DMS 273 (cell line): ENCODE measurements around the gene CHPF.
A peak's percentile ranks its signal among the peaks of the same experiment; 100 is the strongest.

Experiments used
- DNase-seq: peaks from one replicate; lab custom pipeline; 2025; ENCODE audit not compliant: unreplicated experiment; lab: John Stamatoyannopoulos, UW

Gene CHPF, protein sequence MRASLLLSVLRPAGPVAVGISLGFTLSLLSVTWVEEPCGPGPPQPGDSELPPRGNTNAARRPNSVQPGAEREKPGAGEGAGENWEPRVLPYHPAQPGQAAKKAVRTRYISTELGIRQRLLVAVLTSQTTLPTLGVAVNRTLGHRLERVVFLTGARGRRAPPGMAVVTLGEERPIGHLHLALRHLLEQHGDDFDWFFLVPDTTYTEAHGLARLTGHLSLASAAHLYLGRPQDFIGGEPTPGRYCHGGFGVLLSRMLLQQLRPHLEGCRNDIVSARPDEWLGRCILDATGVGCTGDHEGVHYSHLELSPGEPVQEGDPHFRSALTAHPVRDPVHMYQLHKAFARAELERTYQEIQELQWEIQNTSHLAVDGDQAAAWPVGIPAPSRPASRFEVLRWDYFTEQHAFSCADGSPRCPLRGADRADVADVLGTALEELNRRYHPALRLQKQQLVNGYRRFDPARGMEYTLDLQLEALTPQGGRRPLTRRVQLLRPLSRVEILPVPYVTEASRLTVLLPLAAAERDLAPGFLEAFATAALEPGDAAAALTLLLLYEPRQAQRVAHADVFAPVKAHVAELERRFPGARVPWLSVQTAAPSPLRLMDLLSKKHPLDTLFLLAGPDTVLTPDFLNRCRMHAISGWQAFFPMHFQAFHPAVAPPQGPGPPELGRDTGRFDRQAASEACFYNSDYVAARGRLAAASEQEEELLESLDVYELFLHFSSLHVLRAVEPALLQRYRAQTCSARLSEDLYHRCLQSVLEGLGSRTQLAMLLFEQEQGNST

GRCh38 chr2:219543596-219544358 is at the start of gene CHPF, which contains the start of gene TMEM198:
TSS of gene CHPF (minus strand) at chr2:219543809. CDS start at chr2:219543538, 271 bp downstream.
TSS of gene TMEM198 (plus strand) at chr2:219544028. CDS start at chr2:219544728, 700 bp downstream.
- peak; percentile 99 for DNase-seq

- DNase-seq: no peak
Measured at GRCh38 chr2:219593154-219593553, 49.5 kb upstream of the CHPF start.

- DNase-seq: no peak
Measured at GRCh38 chr2:219592736-219593135, 49.1 kb upstream of the CHPF start.

DNA sequence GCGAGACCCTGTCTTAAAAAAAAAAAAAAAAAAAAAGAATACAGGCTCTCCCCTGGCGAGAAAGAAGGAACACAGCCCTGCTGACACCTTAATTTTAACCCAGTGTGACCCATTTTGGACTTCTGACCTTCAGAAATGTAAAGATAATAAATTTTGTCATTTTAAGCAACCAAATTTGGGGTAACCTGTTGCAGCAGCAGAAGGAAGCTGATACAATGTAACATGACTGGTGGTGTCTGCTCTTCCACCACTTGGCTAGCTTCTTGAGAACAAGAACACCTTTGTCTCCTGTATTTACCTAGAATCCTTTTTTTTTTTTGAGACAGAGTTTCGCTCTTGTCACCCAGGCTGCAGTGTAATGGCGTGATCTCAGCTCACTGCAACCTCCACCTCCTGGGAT is 47.5 kb upstream of the CHPF start:
- DNase-seq: no peak

DNA sequence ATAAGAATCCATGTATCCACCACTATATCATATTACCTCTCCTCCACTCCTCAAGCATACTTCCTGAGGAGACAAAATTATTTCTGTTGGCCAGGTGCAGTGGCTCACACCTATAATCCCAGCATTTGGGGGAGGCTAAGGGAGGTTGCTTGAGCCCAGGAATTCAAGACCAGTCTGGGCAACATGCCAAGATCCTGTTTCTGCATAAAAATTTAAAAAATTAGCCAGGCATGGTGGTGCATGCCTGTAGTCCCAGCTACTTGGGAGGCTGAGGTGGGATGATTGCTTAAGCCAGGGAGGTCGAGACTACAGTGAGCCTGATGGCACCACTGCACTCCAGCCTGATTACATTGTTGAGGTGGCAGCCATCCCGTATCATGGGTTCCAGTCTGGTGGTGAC is 37.7 kb upstream of the CHPF start:
- DNase-seq: peak; percentile 13

DNA sequence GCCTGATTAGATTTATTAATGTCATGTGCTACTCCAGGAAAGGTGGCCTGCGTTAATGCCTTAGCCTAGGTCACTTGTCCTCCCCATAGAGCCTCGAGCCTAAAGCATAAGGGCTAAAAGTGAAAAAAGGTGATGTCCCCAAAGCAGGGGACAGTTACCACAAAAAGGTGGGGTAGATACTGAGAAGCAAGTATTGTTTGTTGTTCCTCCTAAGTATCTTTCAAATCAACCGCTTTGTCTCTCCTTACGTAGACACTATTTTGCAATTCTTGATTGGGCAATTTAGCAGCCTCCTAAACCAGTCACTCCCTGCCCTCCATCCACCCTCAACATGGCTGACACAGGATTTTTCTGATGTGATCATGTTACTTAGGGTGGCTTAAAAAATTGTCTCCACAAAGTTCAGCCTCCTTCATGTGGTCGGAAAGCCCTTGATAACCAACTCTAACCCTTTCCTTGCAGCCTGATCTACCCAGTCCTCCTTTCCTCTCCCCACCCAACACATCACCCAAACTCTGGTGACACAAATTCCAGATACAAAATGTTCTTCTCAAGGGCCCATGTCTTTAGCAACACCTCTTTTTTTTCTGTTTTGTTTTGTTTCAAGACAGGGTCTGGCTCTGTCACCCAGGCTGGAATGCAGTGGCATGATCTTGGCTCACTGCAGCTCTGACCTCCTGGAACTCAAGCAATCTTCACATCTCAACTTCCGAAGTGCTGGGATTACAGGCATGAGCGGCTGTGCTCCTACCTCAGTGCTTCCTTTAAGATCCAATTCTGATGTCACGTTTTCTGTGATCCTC is 35.4 kb upstream of the CHPF start:
- DNase-seq: no peak

- no peak for DNase-seq
Measured at GRCh38 chr2:219576505-219577388, 33.1 kb upstream of the CHPF start.

GRCh38 chr2:219575566-219576504 is 32.2 kb upstream of the CHPF start:
- DNase-seq: no peak

GRCh38 chr2:219574484-219575311 is 31.1 kb upstream of the CHPF start:
- DNase-seq: peak; percentile 30

DNA sequence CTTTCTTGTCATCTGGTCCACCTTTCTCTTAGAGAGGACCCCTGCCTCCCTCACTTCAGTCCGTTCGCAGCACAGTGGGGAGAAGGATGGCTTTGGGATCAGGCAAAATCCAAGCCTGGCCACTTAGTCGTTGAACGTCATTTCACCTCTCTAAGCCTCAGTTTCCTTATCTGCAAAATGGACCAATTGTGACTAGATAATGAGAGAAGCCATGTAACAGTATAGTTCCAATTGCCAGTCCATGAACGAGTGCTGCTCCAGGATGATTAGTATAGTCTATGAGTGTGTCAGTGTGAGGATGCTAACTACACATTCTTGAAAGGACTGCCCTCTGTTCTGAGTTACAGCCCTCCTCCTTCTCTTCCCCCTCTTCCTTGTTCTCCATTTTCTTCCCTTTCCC is 29.6 kb upstream of the CHPF start:
- no peak for DNase-seq

DNA sequence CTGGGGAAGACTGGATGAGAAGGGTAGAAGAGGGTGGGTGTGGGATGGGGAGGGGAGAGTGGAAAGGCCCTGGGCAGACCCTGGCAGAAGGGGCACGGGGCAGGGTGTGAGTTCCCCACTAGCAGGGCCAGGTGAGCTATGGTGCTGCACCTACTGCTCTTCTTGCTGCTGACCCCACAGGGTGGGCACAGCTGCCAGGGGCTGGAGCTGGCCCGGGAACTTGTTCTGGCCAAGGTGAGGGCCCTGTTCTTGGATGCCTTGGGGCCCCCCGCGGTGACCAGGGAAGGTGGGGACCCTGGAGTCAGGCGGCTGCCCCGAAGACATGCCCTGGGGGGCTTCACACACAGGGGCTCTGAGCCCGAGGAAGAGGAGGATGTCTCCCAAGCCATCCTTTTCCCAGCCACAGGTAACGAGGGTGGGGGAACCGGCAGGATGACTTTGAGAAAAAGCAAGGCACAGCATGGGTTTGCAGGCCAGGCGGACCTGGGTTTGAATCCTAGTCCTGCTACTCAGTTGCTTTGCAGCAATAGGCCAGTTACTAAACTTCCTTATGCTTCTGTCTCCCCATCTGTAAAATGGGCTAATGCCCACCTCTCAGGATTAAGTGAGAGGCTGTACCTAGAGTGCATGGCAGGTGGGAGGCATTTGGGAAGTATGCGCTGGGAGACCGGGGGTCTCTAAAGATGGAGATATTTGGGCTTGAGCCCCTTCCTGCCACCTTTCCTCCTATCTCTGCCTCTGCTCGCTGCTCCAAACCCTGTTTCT is 28.8 kb upstream of the CHPF start, which contains the start of gene INHA:
TSS of gene INHA (plus strand) at position 74 of the 765 bp plus-strand sequence. CDS start at position 139, 65 bp downstream.
- DNase-seq: no peak

DNA sequence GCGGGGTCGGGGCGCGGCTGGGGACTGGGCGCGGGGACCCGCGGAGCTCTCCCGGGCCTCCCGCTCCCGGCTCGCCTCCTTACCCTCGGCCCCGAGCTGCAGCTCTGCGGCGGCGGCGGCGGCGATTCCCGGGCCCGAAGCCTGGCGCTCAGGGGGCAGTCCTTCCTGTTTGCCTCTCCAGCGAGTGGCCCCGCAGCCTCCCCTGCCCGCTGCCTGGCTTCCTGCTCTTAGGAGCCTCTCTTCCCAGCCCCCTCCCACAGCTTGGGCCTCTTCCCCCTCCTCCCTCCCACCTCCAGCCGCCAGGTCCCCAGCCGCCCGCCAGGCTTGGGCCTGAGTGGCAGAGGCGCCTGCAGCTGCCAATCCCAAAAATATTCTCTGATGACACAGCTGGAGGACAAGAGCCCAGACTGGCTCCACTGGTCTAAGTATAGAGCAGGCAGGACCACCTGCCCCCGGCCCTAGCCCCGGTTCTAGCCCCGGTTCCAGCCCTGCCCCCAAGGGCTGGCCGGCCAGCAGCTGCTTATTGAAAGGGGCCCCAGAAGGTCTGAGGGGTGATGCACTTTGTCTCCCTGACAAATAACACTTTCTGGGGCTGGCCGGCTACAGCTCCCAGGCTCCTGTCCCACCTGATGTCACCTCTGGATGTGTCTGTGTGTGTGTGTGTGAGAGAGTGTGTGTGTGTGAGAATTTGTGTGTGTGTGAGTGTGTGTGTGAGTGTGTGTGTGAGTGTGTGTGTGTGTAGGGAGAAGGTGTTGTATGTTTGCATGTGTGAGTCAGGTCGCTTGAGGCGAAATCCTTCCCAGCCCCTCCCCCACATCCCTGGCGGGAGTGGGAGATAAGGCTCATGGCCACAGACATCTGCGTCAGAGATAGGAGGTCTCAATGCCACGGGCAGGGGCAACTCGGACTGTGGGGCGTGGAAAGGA is 28.0 kb upstream of the CHPF start, which contains the start of gene OBSL1:
TSS of gene OBSL1 (minus strand) at position 229 of the 926 bp plus-strand sequence. CDS start 307 bp downstream, outside the sequence.
- DNase-seq: peak; percentile 90

- DNase-seq: peak; percentile 57
Measured at GRCh38 chr2:219570924-219571310, 27.3 kb upstream of the CHPF start.

DNA sequence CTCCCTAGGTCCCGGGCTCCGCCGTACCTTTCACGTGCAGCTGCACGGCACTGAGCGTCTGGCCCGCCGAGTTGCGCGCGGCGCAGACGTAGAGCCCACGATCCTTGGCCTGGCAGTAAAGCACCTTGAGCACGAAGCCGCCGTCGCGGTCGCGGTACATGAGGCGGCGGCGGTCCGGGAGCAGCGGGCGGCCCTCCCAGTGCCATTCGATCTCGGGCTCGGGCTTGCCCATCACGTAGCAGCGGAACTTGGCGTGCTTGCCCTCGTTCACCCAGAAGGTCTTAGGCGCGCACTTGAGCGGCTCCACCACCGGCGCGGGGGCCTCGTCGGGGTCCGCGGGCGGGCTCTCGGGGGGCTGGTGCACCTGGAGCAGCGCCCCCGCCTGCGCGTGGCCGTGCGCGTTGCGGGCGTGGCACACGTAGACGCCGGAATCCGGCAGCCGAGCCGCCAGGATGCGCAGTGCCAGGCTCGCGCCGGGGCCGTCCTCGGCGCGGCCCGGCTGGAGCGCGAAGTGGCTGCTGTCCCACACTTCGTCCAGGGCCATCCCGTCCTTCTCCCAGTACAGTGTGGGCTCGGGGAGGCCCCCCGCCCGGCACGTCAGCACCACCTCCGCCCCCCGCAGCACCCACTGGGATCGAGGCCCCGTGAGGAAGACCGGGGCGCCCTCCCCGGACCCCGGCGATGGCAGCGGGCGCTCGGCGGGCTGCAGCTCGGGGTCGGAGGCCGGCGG is 26.8 kb upstream of the CHPF start:
- peak; percentile 58 for DNase-seq

GRCh38 chr2:219569635-219570034 is 26.0 kb upstream of the CHPF start:
- no peak for DNase-seq
